IMR-90 (cell line): Measurements from ENCODE around the gene HDHD3. TPM values are rescaled to one million over a fixed set of nuclear protein-coding genes. Genes with fewer than 3 reads are reported as not detected.

ENCODE experiments used
- ATAC-seq: fragments of 200-7000 bp; cut with Tn5 transposase; 2 replicates; pipeline ENCODE4 v1.9.1; 2020; ENCODE audit warnings: low read depth, mild to moderate bottlenecking, moderate library complexity
- BruUV-seq: library from RNA; stranded (reverse); fragments of 400-500 nt; replicated peaks from 2 replicates; lab custom pipeline; 2021; lab: Mats Ljungman, UMichigan
- CTCF ChIA-PET: fragments of 300-600 bp; formaldehyde crosslinking; extraction: SDS; loops from one replicate; lab custom pipeline; 2021; ENCODE audit warnings: antibody characterized with exemption; lab: Yijun Ruan, JAX
- POLR2A ChIA-PET: fragments of 300-600 bp; sonication (Branson Sonifier 250); formaldehyde crosslinking; loops from one replicate; lab custom pipeline; 2022; ENCODE audit warnings: antibody characterized with exemption; ENCODE audit not compliant: unreplicated experiment; lab: Charles Lee
- DNase-seq: peaks from one replicate; pipeline ENCODE4 v3.0.0; 2013
- H2AFZ ChIP-seq: replicated peaks from 2 replicates; pipeline ENCODE3; 2013; ENCODE audit warnings: low read length, mild to moderate bottlenecking; ENCODE audit not compliant: poor library complexity
- H2AK5ac ChIP-seq: 2 replicates; pipeline ENCODE4 v1.6.1; 2013; ENCODE audit warnings: low read depth, low read length, inconsistent platforms
- H2AK9ac ChIP-seq: replicated peaks from 2 replicates; pipeline ENCODE3; 2013; ENCODE audit warnings: mild to moderate bottlenecking, low read depth, low read length, moderate library complexity; ENCODE audit not compliant: poor library complexity
- H2BK120ac ChIP-seq: 2 replicates; pipeline ENCODE4 v1.6.1; 2013; ENCODE audit warnings: low read depth, low read length, inconsistent platforms
- H2BK15ac ChIP-seq: 3 replicates; pipeline ENCODE4 v1.6.1; 2013; ENCODE audit warnings: low read depth, low read length, inconsistent platforms
- H2BK20ac ChIP-seq: 2 replicates; pipeline ENCODE4 v1.6.1; 2013; ENCODE audit warnings: low read depth, mild to moderate bottlenecking, inconsistent platforms, low read length, moderate library complexity
- H2BK5ac ChIP-seq: 2 replicates; pipeline ENCODE4 v1.6.1; 2013; ENCODE audit warnings: mild to moderate bottlenecking, low read depth, low read length, inconsistent platforms; ENCODE audit not compliant: poor library complexity, severe bottlenecking
- H3K14ac ChIP-seq: replicated peaks from 2 replicates; pipeline ENCODE4 v1.6.1; 2013; ENCODE audit warnings: low read depth, low read length, inconsistent platforms
- H3K18ac ChIP-seq: 2 replicates; pipeline ENCODE4 v1.6.1; 2013; ENCODE audit warnings: low read depth, low read length, control low read depth
- H3K23ac ChIP-seq: 2 replicates; pipeline ENCODE4 v1.6.1; 2013; ENCODE audit warnings: low read depth, low read length, inconsistent platforms
- H3K27ac ChIP-seq: 2 replicates; pipeline ENCODE4 v1.5.1; 2013; ENCODE audit warnings: mild to moderate bottlenecking, control low read depth, low read length; ENCODE audit not compliant: insufficient read depth
- H3K27me3 ChIP-seq: 2 replicates; pipeline ENCODE4 v1.6.1; 2013; ENCODE audit warnings: low read length; ENCODE audit not compliant: control insufficient read depth, insufficient read depth
- H3K36me3 ChIP-seq: 2 replicates; pipeline ENCODE4 v1.6.1; 2013; ENCODE audit warnings: low read length, mixed read lengths; ENCODE audit not compliant: control insufficient read depth, insufficient read depth
- H3K4ac ChIP-seq: 2 replicates; pipeline ENCODE4 v1.6.1; 2013; ENCODE audit warnings: low read depth, low read length, inconsistent platforms
- H3K4me1 ChIP-seq: 2 replicates; pipeline ENCODE4 v1.6.1; 2013; ENCODE audit warnings: low read length, mixed read lengths; ENCODE audit not compliant: control insufficient read depth, insufficient read depth
- H3K4me2 ChIP-seq: 2 replicates; pipeline ENCODE4 v1.6.1; 2013; ENCODE audit warnings: low read depth, mild to moderate bottlenecking, control low read depth, low read length, moderate library complexity
- H3K4me3 ChIP-seq: 2 replicates; pipeline ENCODE4 v1.5.1; 2013; ENCODE audit warnings: low read depth, mild to moderate bottlenecking, control low read depth, low read length, moderate library complexity; ENCODE audit not compliant: insufficient read depth
- H3K56ac ChIP-seq: 2 replicates; pipeline ENCODE4 v1.6.1; 2013; ENCODE audit warnings: low read length, inconsistent platforms; ENCODE audit not compliant: insufficient read depth; ENCODE audit errors: extremely low read depth
- H3K79me1 ChIP-seq, 2 experiments: 2 replicates each; pipeline ENCODE4 v1.6.1; 2013; ENCODE audit warnings: low read length in 2 of 2, inconsistent platforms in 1 of 2, low read depth in 1 of 2
- H3K9ac ChIP-seq: 2 replicates; pipeline ENCODE4 v1.6.1; 2013; ENCODE audit warnings: low read depth, low read length, control low read depth
- H3K9me1 ChIP-seq: 2 replicates; pipeline ENCODE4 v1.6.1; 2013; ENCODE audit warnings: low read length, inconsistent platforms; ENCODE audit not compliant: insufficient read depth
- H3K9me3 ChIP-seq: 2 replicates; pipeline ENCODE4 v1.6.1; 2013; ENCODE audit warnings: low read length; ENCODE audit not compliant: control insufficient read depth, insufficient read depth
- H4K20me1 ChIP-seq: 2 replicates; pipeline ENCODE4 v1.6.1; 2013; ENCODE audit warnings: low read length, inconsistent platforms; ENCODE audit not compliant: insufficient read depth
- H4K5ac ChIP-seq: 2 replicates; pipeline ENCODE4 v1.6.1; 2013; ENCODE audit warnings: mild to moderate bottlenecking, low read depth, low read length, control low read depth
- H4K8ac ChIP-seq, 2 experiments: 2 replicates each; pipeline ENCODE4 v1.6.1; 2013; ENCODE audit warnings: low read depth in 2 of 2, low read length in 2 of 2, control low read depth in 1 of 2, inconsistent platforms in 1 of 2
- H4K91ac ChIP-seq: 2 replicates; pipeline ENCODE4 v1.6.1; 2013; ENCODE audit warnings: low read depth, low read length, inconsistent platforms; ENCODE audit not compliant: insufficient read depth
- BHLHE40 ChIP-seq: fragments of 150-350 bp; IDR thresholded peaks from 2 replicates; pipeline ENCODE4 v1.6.1; 2016; ENCODE audit warnings: mild to moderate bottlenecking, low read depth, low read length
- CEBPB ChIP-seq: IDR thresholded peaks from 2 replicates; pipeline ENCODE4 v1.6.1; 2012; ENCODE audit warnings: low read depth, low read length, improper control_type of control experiment
- CHD1 ChIP-seq: IDR thresholded peaks from 2 replicates; pipeline ENCODE4 v1.6.1; 2012; ENCODE audit warnings: low read depth, low read length, improper control_type of control experiment
- FOS ChIP-seq: fragments of 150-350 bp; IDR thresholded peaks from 2 replicates; pipeline ENCODE4 v1.6.1; 2016; ENCODE audit warnings: low read depth, low read length
- MAFK ChIP-seq: IDR thresholded peaks from 2 replicates; pipeline ENCODE4 v1.6.1; 2012; ENCODE audit warnings: low read depth, low read length, improper control_type of control experiment
- MAZ ChIP-seq: IDR thresholded peaks from 2 replicates; pipeline ENCODE4 v1.6.1; 2012; ENCODE audit warnings: low read depth, mild to moderate bottlenecking, low read length, improper control_type of control experiment, moderate library complexity, borderline replicate concordance
- MXI1 ChIP-seq: IDR thresholded peaks from 2 replicates; pipeline ENCODE4 v1.6.1; 2012; ENCODE audit warnings: low read depth, mild to moderate bottlenecking, low read length, moderate library complexity, borderline replicate concordance
- NFE2L2 ChIP-seq: fragments of 150-350 bp; IDR thresholded peaks from 2 replicates; pipeline ENCODE4 v1.6.1; 2016; ENCODE audit warnings: low read depth, mild to moderate bottlenecking, low read length
- POLR2A ChIP-seq: IDR thresholded peaks from 2 replicates; pipeline ENCODE4 v1.6.1; 2012; ENCODE audit warnings: mild to moderate bottlenecking, low read depth, low read length
- RAD21 ChIP-seq: IDR thresholded peaks from 2 replicates; pipeline ENCODE4 v1.6.1; 2012; ENCODE audit warnings: low read length, improper control_type of control experiment
- RCOR1 ChIP-seq: IDR thresholded peaks from 2 replicates; pipeline ENCODE4 v1.6.1; 2012; ENCODE audit warnings: mild to moderate bottlenecking, low read length, improper control_type of control experiment; ENCODE audit not compliant: insufficient replicate concordance
- RFX5 ChIP-seq: IDR thresholded peaks from 2 replicates; pipeline ENCODE4 v1.8.0; 2012; ENCODE audit warnings: low read depth, mild to moderate bottlenecking, low read length, moderate library complexity
- SMC3 ChIP-seq: fragments of 150-350 bp; IDR thresholded peaks from 2 replicates; pipeline ENCODE4 v1.6.1; 2016; ENCODE audit warnings: low read depth, mild to moderate bottlenecking, antibody characterized with exemption, low read length, moderate library complexity
- WGBS, 2 experiments: methylation state at CpG; one replicate each; pipeline versions ENCODE4 v1.1.5 to v1.1.7; 2013; ENCODE audit warnings: missing lambda C conversion rate in 2 of 2; ENCODE audit not compliant: insufficient read length in 1 of 2; ENCODE audit errors: extremely low coverage in 2 of 2; 5-methylcytosine and 5-hydroxymethylcytosine counted together
- dilution Hi-C: fragments of 300-500 bp; cut with HindIII; formaldehyde crosslinking; loops from one replicate; pipeline ENCODE4 v1.14.3; 2018; ENCODE audit warnings: low sequenced_read_pairs; ENCODE audit not compliant: unreplicated experiment
- in situ Hi-C: fragments of 300-500 bp; cut with MboI; formaldehyde crosslinking; loops from 3 replicates; pipeline ENCODE4 v1.14.3; 2019; ENCODE audit warnings: low sequenced_read_pairs, inconsistent platforms, mixed read lengths
- intact Hi-C: fragments of 100-400 bp; cut with micrococcal nuclease; formaldehyde crosslinking; loops from 2 replicates; pipeline ENCODE4 v1.10.0; 2022
- polyA plus RNA-seq, 3 experiments: library from polyadenylated mRNA; depleted of rRNA; stranded (reverse); fragments of >200 nt; gene quantifications; 2 replicates each; pipeline ENCODE4 v1.2.3, GENCODE V29; 2012; ENCODE audit warnings: low replicate concordance in 1 of 3
- total RNA-seq: library from RNA; depleted of rRNA; stranded (reverse); fragments of >200 nt; gene quantifications from 2 replicates; pipeline ENCODE4 v1.2.3, GENCODE V29; 2012
- TF ChIP-seq, protein P1 (sequence below): conservative IDR thresholded peaks from 2 replicates; pipeline ENCODE4 v1.5.1; 2012; ENCODE audit warnings: mild to moderate bottlenecking, low read depth, low read length, improper control_type of control experiment
- TF ChIP-seq, protein P2 (sequence below): fragments of 150-350 bp; IDR thresholded peaks from 2 replicates; pipeline ENCODE4 v1.6.1; 2017; ENCODE audit warnings: mild to moderate bottlenecking, antibody characterized with exemption, low read length, low read depth

Gene HDHD3
- total and polyA plus RNA-seq, 2 of the 4 experiments (the other 2 are of a cell fraction), result 7.0 to 8.6 TPM

DNA sequence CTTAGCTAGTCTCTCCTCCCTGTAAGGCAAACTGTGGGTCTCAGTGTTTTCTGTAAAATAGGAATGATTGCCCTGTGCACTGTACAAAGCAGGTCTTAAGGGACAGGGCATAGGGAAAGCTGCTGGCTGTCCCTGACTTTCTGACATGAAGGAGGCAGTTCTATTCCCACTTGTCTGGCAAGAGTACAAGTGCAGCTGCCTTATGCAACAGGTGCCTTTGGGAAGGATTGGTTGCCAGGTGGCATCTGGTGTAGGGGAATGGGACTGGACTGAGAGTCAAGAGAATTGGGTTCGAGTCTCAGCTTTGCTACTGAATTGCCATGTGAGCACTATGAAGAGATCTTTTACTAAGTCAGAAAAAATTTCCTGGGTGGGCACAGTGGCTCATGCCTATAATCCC lies 17.4 kb downstream of the HDHD3 start:
- Histone ChIP-seq H3K9me3 (no peaks in the 10 kb centered on the region), H4K8ac (no peak overlapping the region), H2AK9ac (no peak overlapping the region), H2BK20ac (no peak overlapping the region), H4K5ac (no peak overlapping the region), H4K91ac (no peak overlapping the region), H2BK5ac (no peak overlapping the region), H3K27ac (no peak overlapping the region), H3K9ac (no peak overlapping the region), H2AK5ac (no peak overlapping the region), H2AFZ (no peak overlapping the region), H3K9me1 (peaks cover 3% of the 10 kb centered on the region; the same call in 1 of the 2 replicates), H3K79me1 (no peaks in the 10 kb centered on the region), H3K14ac (no peak overlapping the region), H3K4me1 (no peaks in the 10 kb centered on the region), H3K27me3 (peaks cover 48% of the 10 kb centered on the region), H3K36me3 (no peaks in the 10 kb centered on the region), H3K18ac (no peak overlapping the region), H3K56ac (no peak overlapping the region), H4K20me1 (no peaks in the 10 kb centered on the region), H3K23ac (no peak overlapping the region), H3K4me3 (no peak overlapping the region), H2BK120ac (no peak overlapping the region), H3K4me2 (no peak overlapping the region), H2BK15ac (no peak overlapping the region), H3K4ac (no peak overlapping the region)
- ATAC-seq (no peak), DNase-seq (no peak)
- POLR2A ChIA-PET, result no interaction called here
- intact Hi-C loops, result no loop called here
- WGBS, 2 experiments, result no CpG with 5 or more reads among the region's 1 CpG
- TF ChIP-seq RAD21 (no peak), SMC3 (no peak), CEBPB (no peak), MAZ (no peak), NFE2L2 (no peak), BHLHE40 (no peak), MAFK (no peak), CHD1 (no peak), MXI1 (no peak), FOS (no peak), RCOR1 (no peak), POLR2A (no peak), RFX5 (no peak)
- TF ChIP-seq, protein P1, sequence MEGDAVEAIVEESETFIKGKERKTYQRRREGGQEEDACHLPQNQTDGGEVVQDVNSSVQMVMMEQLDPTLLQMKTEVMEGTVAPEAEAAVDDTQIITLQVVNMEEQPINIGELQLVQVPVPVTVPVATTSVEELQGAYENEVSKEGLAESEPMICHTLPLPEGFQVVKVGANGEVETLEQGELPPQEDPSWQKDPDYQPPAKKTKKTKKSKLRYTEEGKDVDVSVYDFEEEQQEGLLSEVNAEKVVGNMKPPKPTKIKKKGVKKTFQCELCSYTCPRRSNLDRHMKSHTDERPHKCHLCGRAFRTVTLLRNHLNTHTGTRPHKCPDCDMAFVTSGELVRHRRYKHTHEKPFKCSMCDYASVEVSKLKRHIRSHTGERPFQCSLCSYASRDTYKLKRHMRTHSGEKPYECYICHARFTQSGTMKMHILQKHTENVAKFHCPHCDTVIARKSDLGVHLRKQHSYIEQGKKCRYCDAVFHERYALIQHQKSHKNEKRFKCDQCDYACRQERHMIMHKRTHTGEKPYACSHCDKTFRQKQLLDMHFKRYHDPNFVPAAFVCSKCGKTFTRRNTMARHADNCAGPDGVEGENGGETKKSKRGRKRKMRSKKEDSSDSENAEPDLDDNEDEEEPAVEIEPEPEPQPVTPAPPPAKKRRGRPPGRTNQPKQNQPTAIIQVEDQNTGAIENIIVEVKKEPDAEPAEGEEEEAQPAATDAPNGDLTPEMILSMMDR, result no peak
- TF ChIP-seq, protein P2, sequence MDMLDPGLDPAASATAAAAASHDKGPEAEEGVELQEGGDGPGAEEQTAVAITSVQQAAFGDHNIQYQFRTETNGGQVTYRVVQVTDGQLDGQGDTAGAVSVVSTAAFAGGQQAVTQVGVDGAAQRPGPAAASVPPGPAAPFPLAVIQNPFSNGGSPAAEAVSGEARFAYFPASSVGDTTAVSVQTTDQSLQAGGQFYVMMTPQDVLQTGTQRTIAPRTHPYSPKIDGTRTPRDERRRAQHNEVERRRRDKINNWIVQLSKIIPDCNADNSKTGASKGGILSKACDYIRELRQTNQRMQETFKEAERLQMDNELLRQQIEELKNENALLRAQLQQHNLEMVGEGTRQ, result no peak
- BruUV-seq, result no TSS peak
- dilution Hi-C loops, result no loop called here
- CTCF ChIA-PET, result no interaction called here
- in situ Hi-C loops, result no loop called here
